B cell (primary cell): Measurements from ENCODE around the gene H19. TPM values are rescaled to one million over a fixed set of nuclear protein-coding genes. Genes with fewer than 3 reads are reported as not detected.

Experiments
- ATAC-seq: fragments of 200-7000 bp; cut with Tn5 transposase; one replicate; pipeline ENCODE4 v1.10.0; 2021; ENCODE audit warnings: low read depth, mild to moderate bottlenecking, moderate number of reproducible peaks, moderate library complexity
- CTCF ChIA-PET: fragments of 350-600 bp; sonication (Branson Sonifier 250); formaldehyde crosslinking; loops from one replicate; lab custom pipeline; 2021; ENCODE audit warnings: antibody characterized with exemption, inconsistent platforms; lab: Charles Lee
- POLR2A ChIA-PET: fragments of 350-600 bp; sonication (Branson Sonifier 250); formaldehyde crosslinking; loops from one replicate; lab custom pipeline; 2021; ENCODE audit warnings: antibody characterized with exemption; lab: Charles Lee
- DNase-seq: peaks from one replicate; pipeline ENCODE4 v3.0.0; 2013
- H2AFZ ChIP-seq: 2 replicates; pipeline ENCODE4 v1.6.1; 2012; ENCODE audit warnings: mild to moderate bottlenecking, low read depth, low read length; ENCODE audit not compliant: insufficient read depth, poor library complexity, severe bottlenecking
- H3K27ac ChIP-seq, 2 donors: 1 replicate in 1 of 2; 2 replicates in 1 of 2; pipeline ENCODE4 v1.5.1; 2012 to 2013; ENCODE audit warnings: low read length in 2 of 2, mild to moderate bottlenecking in 2 of 2, moderate library complexity in 1 of 2
- H3K27me3 ChIP-seq, 4 experiments: fragments of 200-600 bp in 1 of 4; sonication (generic) in 1 of 4; replicated peaks in 1 of 4; 1 replicate in 2 of 4; 2 replicates in 2 of 4; pipeline versions ENCODE4 v1.6.1 to v1.7.0; 2013 to 2016; ENCODE audit warnings: low read length in 3 of 4, mild to moderate bottlenecking in 2 of 4, mixed read lengths in 1 of 4, moderate library complexity in 1 of 4; ENCODE audit not compliant: insufficient read depth in 4 of 4, control insufficient read depth in 3 of 4; ENCODE audit errors: control extremely low read depth in 1 of 4
- H3K36me3 ChIP-seq, 2 experiments: replicated peaks in 1 of 2; 1 replicate in 1 of 2; 2 replicates in 1 of 2; pipeline versions ENCODE4 v1.6.1 to v1.7.1; 2013; ENCODE audit warnings: low read length in 1 of 2; ENCODE audit not compliant: insufficient read depth in 2 of 2, control insufficient read depth in 1 of 2; ENCODE audit errors: control extremely low read depth in 1 of 2, extremely low read depth in 1 of 2
- H3K4me1 ChIP-seq, 2 donors: fragments of 200-600 bp in 1 of 2; sonication (generic) in 1 of 2; 1 replicate in 1 of 2; 2 replicates in 1 of 2; pipeline versions ENCODE4 v1.5.1 to v1.6.1; 2013 to 2017; ENCODE audit warnings: low read length in 2 of 2; ENCODE audit not compliant: control insufficient read depth in 2 of 2, insufficient read depth in 2 of 2
- H3K4me2 ChIP-seq: replicated peaks from 2 replicates; pipeline ENCODE3; 2012; ENCODE audit warnings: mild to moderate bottlenecking, low read depth, low read length; ENCODE audit not compliant: poor library complexity, severe bottlenecking
- H3K4me3 ChIP-seq, 5 experiments: fragments of 200-600 bp in 1 of 5; sonication (generic) in 1 of 5; 1 replicate in 3 of 5; 2 replicates in 2 of 5; pipeline versions ENCODE4 v1.5.1 to v1.7.0; 2011 to 2016; ENCODE audit warnings: low read length in 4 of 5, mild to moderate bottlenecking in 4 of 5, low read depth in 2 of 5, control low read depth in 1 of 5, moderate library complexity in 1 of 5; ENCODE audit not compliant: insufficient read depth in 1 of 5; ENCODE audit errors: control extremely low read depth in 1 of 5, extremely low read depth in 1 of 5
- H3K79me2 ChIP-seq: fragments of 200-600 bp; sonication (generic); one replicate; pipeline ENCODE4 v1.6.0; 2016; ENCODE audit warnings: low read length; ENCODE audit not compliant: control insufficient read depth, insufficient read depth
- H3K9ac ChIP-seq: fragments of 200-600 bp; sonication (generic); 2 replicates; pipeline ENCODE4 v1.6.1; 2017; ENCODE audit warnings: mild to moderate bottlenecking, low read length, moderate library complexity
- H3K9me3 ChIP-seq, 3 donors: one replicate each; pipeline versions ENCODE4 v1.6.1 to v1.7.1; 2013; ENCODE audit warnings: low read length in 2 of 3; ENCODE audit not compliant: control insufficient read depth in 2 of 3, insufficient read depth in 1 of 3; ENCODE audit errors: control extremely low read depth in 1 of 3
- H4K20me1 ChIP-seq: 2 replicates; pipeline ENCODE4 v1.6.0; 2012; ENCODE audit warnings: mild to moderate bottlenecking, low read length; ENCODE audit not compliant: insufficient read depth, control insufficient read depth, poor library complexity, severe bottlenecking
- H3K27ac Mint-ChIP-seq: one replicate; pipeline ENCODE4 v1.8.0; 2021; ENCODE audit warnings: mixed read lengths
- H3K27me3 Mint-ChIP-seq: one replicate; pipeline ENCODE4 v1.8.0; 2021; ENCODE audit warnings: mixed read lengths
- H3K4me1 Mint-ChIP-seq: one replicate; pipeline ENCODE4 v1.8.0; 2021; ENCODE audit warnings: mixed read lengths
- H3K4me3 Mint-ChIP-seq: one replicate; pipeline ENCODE4 v1.8.0; 2021; ENCODE audit warnings: mixed read lengths
- H3K9me3 Mint-ChIP-seq: one replicate; pipeline ENCODE4 v1.8.0; 2022; ENCODE audit warnings: mixed read lengths; ENCODE audit not compliant: insufficient read depth
- CTCF ChIP-seq: fragments of 200-600 bp; IDR thresholded peaks from one replicate; pipeline ENCODE4 v1.8.0; 2022; ENCODE audit warnings: antibody characterized with exemption, mild to moderate bottlenecking
- EZH2 ChIP-seq: IDR thresholded peaks from 2 replicates; pipeline ENCODE4 v1.6.1; 2012; ENCODE audit warnings: borderline replicate concordance, low read depth, mild to moderate bottlenecking, moderate library complexity, low read length; ENCODE audit not compliant: insufficient read depth, poor library complexity, severe bottlenecking
- WGBS: methylation state at CpG from one replicate; pipeline ENCODE4 v1.1.5; 2013; ENCODE audit warnings: missing lambda C conversion rate; ENCODE audit not compliant: insufficient coverage; 5-methylcytosine and 5-hydroxymethylcytosine counted together
- intact Hi-C: fragments of 100-400 bp; cut with micrococcal nuclease; formaldehyde crosslinking; loops from one replicate; pipeline ENCODE4 v1.10.0; 2022
- polyA plus RNA-seq: library from polyadenylated mRNA; depleted of rRNA; stranded (reverse); fragments of >200 nt; gene quantifications from 2 replicates; pipeline ENCODE4 v1.2.3, GENCODE V29; 2012
- total RNA-seq, 2 donors: library from RNA; stranded (reverse); fragments of 120-200 nt in 1 of 2; gene quantifications; 1 replicate in 1 of 2; 2 replicates in 1 of 2; pipeline versions ENCODE4 v1.2.3 to v1.2.4, GENCODE V29; 2013 to 2022

The H19 gene
- total and polyA plus RNA-seq, 2 donors (not counting 1 experiment from before 2014, with no cell fraction given): not detected

- no peak overlapping the region for H3K9ac ChIP-seq
- H3K9me3 ChIP-seq: no peaks in the 10 kb centered on the region
- ChIA-PET POLR2A (no interaction called here), CTCF (interaction anchor here (1.5 kb wide), 1 partner anchor 8 kb away, joined by 3 read pairs; no protein-coding TSS in a partner anchor)
- no peaks in the 10 kb centered on the region for H3K27me3 Mint-ChIP-seq
- WGBS: no CpG with 5 or more reads among the region's 10 CpGs
- H3K4me1 ChIP-seq: no peaks in the 10 kb centered on the region
- no peak overlapping the region for H3K4me2 ChIP-seq
- no peaks in the 10 kb centered on the region for H3K27me3 ChIP-seq
- no peak overlapping the region for H3K27ac Mint-ChIP-seq
- TF ChIP-seq EZH2 (no peak), CTCF (no peak)
- DNase-seq: no peak
- intact Hi-C loops: no loop called here
- no peaks in the 10 kb centered on the region for H3K9me3 Mint-ChIP-seq
- H3K4me3 ChIP-seq: no peak overlapping the region
- H2AFZ ChIP-seq: no peak overlapping the region
- H3K27ac ChIP-seq: no peak overlapping the region
- no peaks in the 10 kb centered on the region for H4K20me1 ChIP-seq
- ATAC-seq: no peak
- no peaks in the 10 kb centered on the region for H3K36me3 ChIP-seq
- H3K4me1 Mint-ChIP-seq: no peaks in the 10 kb centered on the region
- H3K79me2 ChIP-seq: no peaks in the 10 kb centered on the region
- H3K4me3 Mint-ChIP-seq: no peak overlapping the region
These were observed 33.4 kb upstream of the H19 start for GRCh38 chr11:2031058-2031457.

DNA sequence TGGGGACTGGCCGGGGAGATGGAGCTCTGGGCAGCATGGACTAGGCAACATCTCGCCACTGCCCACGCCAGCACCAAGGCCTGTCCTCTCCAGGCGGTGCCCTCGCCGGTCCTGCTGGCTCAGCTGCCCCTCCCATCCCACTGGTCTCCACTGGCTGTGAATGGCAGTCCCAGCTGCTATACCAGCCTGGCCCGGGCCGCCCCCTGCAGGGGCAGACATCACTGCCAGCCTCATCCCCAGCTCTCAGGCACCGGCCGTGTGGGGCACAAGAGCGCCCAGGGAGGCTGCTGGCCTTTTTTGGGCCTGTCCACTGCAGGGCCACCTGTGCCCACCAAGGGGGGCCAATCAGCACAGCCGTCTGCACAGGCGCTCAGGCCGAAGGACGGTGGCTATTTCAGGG lies 30.1 kb upstream of the H19 start:
- Histone ChIP-seq H3K36me3 (no peaks in the 10 kb centered on the region), H3K4me1 (no peaks in the 10 kb centered on the region), H2AFZ (no peak overlapping the region), H3K4me2 (no peak overlapping the region), H3K27me3 (no peaks in the 10 kb centered on the region), H3K9ac (no peak overlapping the region), H3K27ac (no peak overlapping the region), H3K4me3 (no peak overlapping the region), H3K9me3 (no peaks in the 10 kb centered on the region), H4K20me1 (no peaks in the 10 kb centered on the region), H3K79me2 (no peaks in the 10 kb centered on the region)
- Mint-ChIP-seq H3K9me3 (no peaks in the 10 kb centered on the region), H3K4me3 (no peak overlapping the region), H3K27ac (no peak overlapping the region), H3K27me3 (no peaks in the 10 kb centered on the region), H3K4me1 (no peaks in the 10 kb centered on the region)
- CTCF ChIA-PET: interaction anchor here (1.3 kb wide), 1 partner anchor 124 kb away, joined by 5 read pairs; no protein-coding TSS in a partner anchor
- ATAC-seq: no peak
- no peak for DNase-seq
- POLR2A ChIA-PET: no interaction called here
- no CpG with 5 or more reads among the region's 15 CpGs for WGBS
- TF ChIP-seq CTCF (no peak), EZH2 (no peak)
- intact Hi-C loops: no loop called here
